Skin epidermis (tissue), 12 donors: Measurements from ENCODE around the gene ATXN7L3.
"Not testable (repeated sequence)": the region's sequence is repeated elsewhere in the genome, so short reads cannot be mapped to it uniquely, and the experiment has no call there.

Experiments
- H3K27ac ChIP-seq, 21 experiments: fragments of 200-600 bp; sonication (generic) in 11 of 21; one replicate each; pipeline ENCODE4 v1.5.0; 2020; ENCODE audit warnings: mild to moderate bottlenecking in 3 of 21, inconsistent platforms in 2 of 21, moderate library complexity in 2 of 21
- H3K4me3 ChIP-seq, 7 experiments: fragments of 200-600 bp; sonication (generic) in 2 of 7; one replicate each; pipeline ENCODE4 v1.5.0; 2020; ENCODE audit warnings: inconsistent platforms in 2 of 7, mild to moderate bottlenecking in 2 of 7, moderate library complexity in 1 of 7

The ATXN7L3 gene, protein sequence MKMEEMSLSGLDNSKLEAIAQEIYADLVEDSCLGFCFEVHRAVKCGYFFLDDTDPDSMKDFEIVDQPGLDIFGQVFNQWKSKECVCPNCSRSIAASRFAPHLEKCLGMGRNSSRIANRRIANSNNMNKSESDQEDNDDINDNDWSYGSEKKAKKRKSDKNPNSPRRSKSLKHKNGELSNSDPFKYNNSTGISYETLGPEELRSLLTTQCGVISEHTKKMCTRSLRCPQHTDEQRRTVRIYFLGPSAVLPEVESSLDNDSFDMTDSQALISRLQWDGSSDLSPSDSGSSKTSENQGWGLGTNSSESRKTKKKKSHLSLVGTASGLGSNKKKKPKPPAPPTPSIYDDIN

DNA sequence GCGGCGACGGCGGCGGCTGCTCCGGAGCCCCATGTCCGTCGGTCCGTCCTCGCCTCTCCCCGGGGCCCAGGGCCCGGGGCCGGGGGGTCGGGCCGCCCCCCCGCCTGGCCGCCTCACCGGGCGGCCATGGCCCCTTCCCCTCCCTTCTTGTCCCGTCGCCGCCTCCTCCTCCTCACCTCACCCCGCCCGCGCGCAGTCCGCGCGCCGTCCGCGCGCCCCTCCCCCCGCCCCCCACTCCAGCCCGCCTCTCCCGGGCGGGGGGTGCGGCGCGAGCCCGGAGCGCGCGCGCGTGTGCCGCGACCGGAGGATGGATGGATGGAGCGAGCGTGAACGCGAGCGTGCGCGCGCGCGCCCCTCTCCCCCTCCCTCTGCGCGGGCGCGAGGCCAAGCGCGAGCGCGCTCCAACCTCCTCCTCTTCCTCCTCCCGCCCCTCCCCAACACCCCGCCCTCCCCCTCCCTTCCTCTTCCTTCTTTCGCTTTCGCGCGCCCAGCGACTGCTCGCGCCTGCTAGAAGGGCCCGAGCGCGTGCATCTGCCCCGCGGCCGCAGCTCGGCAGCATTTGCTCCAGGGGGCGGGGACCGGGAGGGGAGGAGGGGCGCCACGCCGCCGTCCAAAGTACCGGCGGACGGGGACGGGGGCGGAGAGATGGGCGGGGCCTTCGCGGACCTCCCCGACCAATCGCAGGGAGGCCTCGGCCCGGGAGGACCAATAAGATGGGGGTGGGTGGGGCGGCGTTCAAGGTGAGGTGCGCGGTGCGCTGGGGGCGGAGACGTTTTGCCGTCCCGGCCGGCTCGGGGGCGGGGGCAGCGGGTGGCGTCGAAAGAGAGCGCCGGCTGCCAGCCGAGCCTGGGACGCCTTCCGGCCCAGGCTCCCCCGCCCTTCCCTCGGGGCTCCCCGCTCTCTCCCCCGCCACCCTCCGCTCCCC is at the start of gene ATXN7L3:
Gene ATXN7L3, minus strand, starts transcription at position 332 of the 925 bp plus-strand sequence. CDS start 1,814 bp downstream, outside the sequence.
- peak within 1 kb of the TSS; percentile 92 to 100 (median 98) for H3K27ac ChIP-seq
- H3K4me3 ChIP-seq, result peak within 1 kb of the TSS; percentile 64 to 97 (median 86)

DNA sequence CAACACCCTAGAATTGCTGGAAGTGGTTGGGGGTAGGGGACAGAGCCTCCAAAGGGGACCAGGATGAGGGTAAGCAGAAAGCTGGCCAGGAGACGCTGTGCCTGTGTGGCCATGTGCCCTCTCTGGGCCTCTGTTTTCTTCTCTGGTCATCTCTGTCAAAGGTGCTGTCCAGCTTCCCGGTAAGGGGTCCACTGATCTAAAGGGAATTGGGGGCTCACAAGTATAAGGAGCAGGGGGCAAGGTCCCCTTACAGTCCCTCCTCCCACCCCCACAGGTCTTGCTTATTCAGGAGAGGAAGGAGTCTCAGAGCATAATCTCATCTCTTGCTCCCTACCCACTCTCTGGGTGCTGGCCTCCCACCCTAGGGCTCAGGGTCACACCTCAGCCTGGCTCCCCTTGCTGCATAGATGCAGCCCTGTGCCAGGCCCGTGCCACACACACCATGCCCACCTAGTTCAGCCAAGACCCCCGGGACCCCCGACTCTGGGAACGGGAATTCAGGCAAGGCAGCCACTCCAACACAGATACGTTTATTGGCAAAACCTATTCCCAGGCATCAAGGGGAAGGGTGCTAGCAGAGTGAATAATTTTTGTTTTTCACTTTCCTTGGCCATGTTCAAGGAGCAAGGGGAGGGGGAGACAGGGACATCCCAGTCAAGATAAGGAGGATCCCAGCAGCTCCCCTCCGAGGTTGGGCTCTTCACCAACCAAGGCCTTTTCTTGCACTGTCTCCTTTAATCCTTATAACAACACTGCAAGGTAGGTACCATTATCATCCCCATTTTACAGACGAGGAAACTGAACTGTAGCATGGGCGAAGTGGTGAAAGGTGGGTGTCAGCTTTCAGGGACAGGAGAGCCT is 48.4 kb upstream of the ATXN7L3 start:
- H3K27ac ChIP-seq, result no peak overlapping the region
- H3K4me3 ChIP-seq, result no peak overlapping the region

DNA sequence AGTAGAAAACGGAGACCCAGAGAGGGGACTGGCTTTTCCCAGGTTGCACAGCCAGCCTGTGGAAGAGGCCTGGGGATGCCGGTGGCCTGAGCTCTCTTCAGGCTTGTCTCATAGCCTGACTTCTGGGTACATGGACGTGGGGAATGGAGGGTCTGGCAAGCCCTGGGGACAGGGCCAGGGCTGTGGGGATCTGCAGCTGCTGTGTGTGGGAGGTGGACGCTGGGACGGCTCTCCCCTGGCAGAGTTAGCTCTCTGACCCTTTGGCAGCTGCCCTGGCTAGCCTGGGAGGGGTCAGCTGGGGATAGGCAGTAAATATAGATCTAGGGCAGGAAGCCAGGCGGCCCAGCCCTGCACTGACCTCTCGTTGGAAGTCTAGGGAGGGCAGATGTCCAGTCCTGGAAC is 47.8 kb upstream of the ATXN7L3 start:
- H3K4me3 ChIP-seq, result no peak overlapping the region
- no peak overlapping the region for H3K27ac ChIP-seq

DNA sequence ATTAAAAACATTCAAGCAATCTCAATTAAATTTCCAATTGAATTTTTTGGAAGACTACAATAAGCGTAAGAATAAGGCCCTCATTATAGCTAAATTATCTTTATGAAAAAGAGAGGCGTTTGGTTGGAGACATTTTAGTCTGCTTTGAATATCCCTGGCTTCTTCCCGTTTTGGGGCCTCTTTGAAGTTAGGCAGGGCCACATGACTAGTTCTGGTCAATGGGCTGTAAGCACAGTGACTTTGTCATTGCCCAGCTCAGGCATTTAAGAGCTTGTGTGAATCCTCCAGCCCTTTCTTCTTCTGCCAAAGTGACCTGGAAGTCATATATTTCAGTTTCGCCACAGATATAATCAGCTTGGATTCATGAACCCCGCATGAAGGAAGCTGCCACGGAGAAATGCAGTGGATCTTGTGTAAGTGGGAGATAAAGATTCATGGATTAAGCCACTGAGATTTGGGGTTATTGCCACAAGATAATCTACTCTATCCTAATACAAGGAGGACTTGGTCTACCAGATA is 41.5 kb upstream of the ATXN7L3 start:
- Histone ChIP-seq H3K27ac (no peak overlapping the region), H3K4me3 (no peak overlapping the region)

DNA sequence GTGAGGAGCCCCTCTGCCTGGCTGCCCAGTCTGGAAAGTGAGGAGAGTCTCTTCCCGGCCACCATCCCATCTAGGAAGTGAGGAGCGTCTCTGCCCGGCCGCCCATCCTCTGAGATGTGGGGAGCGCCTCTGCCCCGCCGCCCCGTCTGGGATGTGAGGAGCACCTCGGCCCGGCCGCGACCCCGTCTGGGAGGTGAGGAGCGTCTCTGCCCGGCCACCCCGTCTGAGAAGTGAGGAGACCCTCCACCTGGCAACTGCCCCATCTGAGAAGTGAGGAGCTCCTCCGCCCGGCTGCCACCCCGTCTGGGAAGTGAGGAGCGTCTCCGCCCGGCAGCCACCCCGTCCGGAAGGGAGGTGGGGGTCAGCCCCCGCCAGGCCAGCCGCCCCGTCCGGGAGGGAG is 38.2 kb upstream of the ATXN7L3 start:
- H3K27ac ChIP-seq, H3K4me3 ChIP-seq: not testable (repeated sequence)

DNA sequence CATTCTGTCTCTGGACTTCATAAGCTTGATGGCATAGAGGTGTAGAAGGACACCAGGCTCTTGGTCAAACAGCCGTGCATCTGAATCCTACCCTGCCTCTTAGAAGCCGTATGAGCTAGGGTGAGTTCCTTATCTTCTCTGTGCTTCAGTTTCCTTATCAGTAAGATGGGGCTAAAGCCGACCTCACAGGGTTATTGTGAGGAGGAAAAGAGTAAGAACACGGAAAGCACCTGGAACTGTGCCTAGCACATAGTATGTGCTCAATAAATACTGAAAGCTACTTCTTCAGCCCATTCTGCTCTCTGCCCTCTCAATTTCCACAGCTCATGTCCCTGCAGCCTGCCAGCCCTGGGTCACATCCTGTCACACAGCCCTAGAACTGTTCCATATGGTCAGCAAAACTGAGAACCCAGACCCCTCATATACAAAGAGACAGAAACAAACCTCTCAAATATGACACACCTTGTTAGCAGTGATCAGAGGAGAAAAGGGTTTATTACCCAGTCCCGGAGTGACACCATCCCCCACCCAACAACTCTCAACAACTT is 36.8 kb upstream of the ATXN7L3 start:
- H3K27ac ChIP-seq, result no peak overlapping the region
- H3K4me3 ChIP-seq, result no peak overlapping the region

DNA sequence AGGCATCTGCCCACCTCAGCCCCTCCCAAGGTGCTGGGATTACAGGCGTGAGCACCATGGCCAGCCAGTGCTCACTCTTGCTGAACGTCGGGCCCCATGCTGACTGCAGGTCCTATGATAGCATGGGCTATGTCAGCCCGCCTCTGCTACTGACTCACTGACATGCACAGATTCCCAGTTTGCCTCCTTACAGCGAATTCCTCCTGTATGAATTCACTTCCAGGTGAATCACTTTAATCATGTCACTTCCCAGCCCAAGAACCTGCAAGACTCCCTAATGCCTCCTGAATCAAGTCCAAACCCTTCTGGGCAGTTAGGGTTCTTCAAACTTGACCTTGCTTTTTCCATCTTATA is 35.9 kb upstream of the ATXN7L3 start:
- H3K27ac ChIP-seq, result no peak overlapping the region

DNA sequence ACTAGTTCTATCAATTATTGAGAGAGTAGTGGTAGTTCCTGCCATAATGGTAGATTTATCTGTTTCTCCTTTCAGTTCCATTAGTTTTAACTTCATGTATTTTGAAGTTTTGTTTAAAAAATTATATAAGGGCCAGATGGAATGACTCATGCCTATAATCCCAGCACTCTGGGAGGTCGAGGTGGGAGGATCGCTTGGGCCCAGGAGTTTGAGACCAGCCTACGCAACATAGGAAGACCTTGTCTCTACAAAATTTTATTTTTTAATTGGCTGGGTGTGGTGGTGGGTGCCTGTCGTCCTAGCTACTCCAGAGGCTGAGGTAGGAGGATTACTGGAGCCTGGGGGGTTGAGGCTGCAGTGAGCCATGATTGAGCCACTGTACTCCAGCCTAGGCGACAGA is 33.9 kb upstream of the ATXN7L3 start:
- H3K27ac ChIP-seq, result no peak overlapping the region
- no peak overlapping the region for H3K4me3 ChIP-seq

More for the DNA sequence above, 35.9 kb upstream of the ATXN7L3 start:
- H3K4me3 ChIP-seq, result no peak overlapping the region

DNA sequence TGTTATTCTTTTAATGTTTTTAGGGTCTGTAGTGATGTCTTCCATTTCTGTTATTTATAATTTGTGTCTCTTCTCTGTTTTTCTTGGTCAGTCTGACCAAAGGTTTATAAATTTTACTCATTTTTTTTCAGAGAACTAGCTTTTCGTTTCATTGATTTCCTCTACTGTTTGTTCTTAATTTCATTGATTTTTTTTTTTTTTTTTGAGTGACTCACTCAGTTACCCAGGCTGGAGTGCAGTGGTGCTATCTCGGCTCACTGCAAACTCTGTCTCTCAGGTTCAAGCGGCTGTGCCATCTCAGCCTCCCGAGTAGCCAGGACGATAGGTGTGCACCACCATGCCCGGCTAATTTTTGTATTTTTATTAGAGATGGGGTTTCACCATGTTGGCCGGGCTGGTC is 32.4 kb upstream of the ATXN7L3 start:
- Histone ChIP-seq H3K27ac (no peak overlapping the region), H3K4me3 (no peak overlapping the region)

DNA sequence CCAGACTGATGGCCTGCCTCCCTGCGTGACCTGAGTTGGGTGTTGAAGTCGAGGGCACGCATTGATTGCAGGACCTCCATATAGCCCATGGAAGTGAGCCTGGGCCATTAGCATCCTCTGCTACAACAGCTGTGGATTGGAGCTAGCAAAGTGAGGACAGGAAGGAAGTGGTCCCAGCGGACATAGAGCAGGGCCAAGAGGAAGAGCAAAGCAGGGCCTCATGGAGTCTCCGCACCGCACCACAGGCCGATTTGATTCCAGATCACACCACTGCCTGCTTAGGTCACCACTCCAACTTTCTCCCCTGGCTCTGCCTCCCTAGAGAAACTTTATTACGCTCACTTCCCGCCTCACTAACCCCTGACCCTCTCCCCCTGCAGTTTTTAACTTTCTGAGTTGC is 30.5 kb upstream of the ATXN7L3 start:
- no peak overlapping the region for H3K27ac ChIP-seq
- H3K4me3 ChIP-seq, result no peak overlapping the region

DNA sequence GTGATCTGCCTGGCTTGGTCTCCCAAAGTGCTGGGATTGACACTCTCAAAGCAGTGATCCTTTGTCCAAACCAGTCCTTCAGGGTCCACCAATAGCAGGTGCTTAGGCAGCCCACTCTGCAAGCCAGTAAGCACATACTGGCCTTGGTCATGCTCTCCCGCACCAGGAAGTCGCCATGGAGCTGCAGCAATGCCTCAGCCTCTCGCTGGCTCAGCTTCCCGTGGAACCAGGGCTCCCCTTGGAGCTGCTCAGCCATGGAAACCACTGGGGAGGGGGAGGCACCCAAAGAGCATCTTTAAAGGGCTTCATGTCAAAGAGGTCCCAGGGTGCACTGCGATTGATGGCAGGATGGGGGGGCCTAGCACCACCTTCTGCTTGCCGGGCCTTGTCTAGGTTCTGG is 29.4 kb upstream of the ATXN7L3 start:
- Histone ChIP-seq H3K4me3 (no peak overlapping the region), H3K27ac (no peak overlapping the region)

DNA sequence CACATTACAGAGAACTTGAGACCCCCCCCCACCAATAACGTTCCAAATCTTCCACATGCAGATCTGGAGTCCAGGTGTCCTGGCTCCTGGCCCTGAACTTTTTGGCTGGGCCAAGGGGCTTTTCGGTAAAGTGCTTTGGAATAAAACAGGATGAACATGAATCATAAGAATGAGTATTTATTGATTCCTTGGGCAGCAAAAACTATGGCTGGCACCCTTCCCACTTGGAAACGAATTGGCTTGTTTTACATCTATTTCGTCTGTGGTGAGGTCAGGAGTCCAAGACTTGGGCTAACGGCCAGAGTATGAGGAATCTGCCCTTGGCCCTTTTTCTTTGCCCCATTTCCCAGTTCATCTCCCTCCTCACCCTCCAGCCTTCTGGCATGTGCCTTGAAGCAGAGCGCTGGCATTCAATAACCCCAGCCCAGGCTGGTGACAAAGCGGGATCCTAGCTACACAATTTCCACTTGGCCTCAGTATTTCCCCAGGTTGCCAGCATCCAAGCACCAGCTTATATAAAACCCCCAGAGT is 23.9 kb upstream of the ATXN7L3 start:
- Histone ChIP-seq H3K4me3 (no peak overlapping the region), H3K27ac (peak overlapping the region in 7 of 21 experiments; percentile 9 to 100 (median 98))

DNA sequence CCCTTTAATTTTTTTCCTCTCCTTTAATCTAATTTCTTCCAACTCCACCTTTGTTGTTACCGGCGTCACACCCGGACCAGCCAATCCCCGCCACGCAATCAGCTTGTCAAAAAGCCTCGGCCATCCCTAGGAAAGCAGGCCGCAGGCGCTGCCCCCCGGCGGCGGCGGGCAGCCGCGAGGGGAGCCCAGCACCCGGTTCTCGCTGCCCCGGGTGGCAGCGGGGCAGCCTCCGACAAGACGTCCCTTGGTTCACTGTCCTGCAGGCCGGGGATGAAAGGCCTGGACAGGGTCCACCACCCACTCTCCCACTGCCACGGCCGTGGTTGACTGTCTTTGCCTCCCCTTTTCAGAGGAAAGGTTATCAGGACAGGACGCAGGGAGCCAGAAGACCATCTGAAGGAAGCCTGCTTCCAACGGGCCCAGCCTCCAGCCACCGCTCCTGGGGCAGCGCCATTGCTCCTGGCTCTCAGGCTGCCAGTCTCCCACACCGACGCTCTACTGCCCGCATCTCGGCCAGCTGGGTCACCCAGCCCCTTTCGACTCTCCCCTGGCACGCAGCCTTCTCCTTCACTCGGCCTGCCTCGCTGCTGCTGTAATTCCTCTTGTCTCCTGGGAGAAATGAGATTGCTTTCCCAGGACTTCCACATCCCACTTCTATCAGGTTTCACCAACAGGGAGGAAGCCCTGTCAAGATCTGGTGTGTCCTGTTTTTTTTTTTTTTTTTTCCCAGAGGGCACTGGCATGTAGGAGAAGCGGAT is 22.6 kb upstream of the ATXN7L3 start:
- Histone ChIP-seq H3K4me3 (peak overlapping the region; percentile 76 to 94 (median 87)), H3K27ac (peak overlapping the region in 20 of 21 experiments; percentile 96 to 100 (median 99))

DNA sequence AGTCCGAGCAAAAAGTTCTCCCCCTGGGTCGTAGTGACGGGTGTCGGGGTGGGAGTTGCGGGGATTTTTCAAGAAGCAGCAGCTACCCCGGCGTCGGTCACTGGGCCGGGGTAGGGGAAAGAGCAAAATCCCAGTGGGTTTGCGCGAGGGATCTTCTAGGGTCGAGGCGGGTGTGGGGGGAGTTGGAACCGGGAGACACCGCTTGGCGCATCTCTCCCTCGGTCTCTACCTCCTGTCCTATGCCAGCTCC is 22.1 kb upstream of the ATXN7L3 start:
- Histone ChIP-seq H3K4me3 (peak overlapping the region; percentile 76 to 94 (median 87)), H3K27ac (peak overlapping the region in 20 of 21 experiments; percentile 96 to 100 (median 99))

DNA sequence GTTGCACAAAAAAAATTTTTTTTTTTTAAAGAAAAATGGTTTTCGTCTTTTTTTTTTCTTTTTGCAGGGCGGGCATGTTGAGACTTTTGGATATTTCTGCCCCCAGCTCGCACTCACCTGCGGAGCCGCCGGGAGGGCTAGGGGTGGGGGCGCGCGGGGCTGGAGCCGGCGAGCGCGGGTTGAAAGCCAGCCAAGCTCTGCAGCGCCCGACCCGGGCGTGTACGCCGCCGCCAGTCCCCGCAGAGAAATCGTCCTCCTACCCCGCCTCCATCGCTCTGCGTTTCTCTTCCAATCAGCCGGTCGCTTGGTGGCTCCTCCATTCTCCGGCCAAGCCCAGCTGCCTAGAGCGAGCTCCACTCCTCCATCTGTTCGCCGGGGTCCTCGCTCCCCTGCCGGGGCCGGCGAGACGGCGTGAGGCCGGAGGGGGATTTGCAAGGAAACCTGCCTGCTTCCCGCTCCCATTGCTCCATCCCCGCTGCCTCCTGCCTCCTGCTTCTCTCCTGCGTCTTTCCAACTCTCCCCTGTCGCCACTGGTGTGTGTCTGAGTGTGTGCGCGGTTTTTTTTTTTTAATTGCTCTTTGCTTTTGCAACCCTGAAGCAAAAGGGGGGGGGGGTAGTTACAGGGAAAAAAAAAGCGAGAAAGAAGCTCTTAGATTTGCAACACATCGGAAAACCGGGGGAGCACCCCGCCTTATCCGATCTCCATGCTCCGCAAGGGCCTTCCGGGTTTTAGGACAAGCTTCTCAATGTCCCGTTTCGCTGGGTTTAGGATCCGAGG is 21.6 kb upstream of the ATXN7L3 start:
- H3K27ac ChIP-seq, result peak overlapping the region; percentile 96 to 100 (median 99)
- peak overlapping the region; percentile 76 to 94 (median 87) for H3K4me3 ChIP-seq

DNA sequence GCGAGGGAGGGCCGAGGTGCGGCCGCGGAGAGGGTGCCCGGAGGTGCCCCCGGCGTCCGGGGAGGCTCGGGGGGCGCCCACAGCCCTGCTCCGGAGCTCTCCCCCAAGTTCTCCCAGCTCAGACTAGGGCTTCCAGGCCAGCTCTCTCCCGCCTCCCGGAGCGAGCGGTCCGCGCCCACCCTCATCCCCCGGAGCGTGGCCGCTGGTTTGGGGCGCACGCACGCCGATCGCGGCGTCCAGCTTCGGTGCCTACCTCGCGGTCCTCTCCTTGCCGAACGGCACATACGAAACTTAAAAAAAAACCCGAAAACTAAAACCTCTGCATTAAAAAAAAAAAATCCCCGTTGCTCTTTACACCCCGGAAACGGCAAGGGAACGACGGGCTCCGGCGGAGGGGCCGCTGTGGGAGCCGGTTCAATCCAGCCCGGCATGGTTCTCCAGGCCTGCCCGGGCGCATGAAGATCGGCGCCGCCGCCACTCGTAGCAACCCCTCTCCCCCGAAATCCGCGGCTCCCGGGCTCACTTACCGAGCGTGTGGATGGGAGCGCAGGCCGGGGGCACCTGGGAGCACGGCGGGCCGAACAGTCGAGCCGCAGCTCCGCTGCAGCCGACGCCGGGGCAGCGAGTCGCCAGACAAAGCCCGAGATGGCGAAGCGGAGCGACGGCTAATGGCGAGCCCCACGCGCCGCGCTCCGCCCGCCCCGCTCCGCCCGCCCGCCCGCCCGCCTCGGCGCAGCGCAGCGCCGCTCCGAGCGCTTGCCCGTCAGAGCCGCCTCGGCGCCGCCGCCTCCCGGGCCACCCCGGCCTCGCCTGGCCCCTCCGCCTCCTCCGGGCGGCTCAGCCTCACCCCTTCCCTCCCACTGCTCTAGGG is 20.8 kb upstream of the ATXN7L3 start:
- Histone ChIP-seq H3K27ac (peak overlapping the region; percentile 96 to 100 (median 99)), H3K4me3 (peak overlapping the region; percentile 76 to 94 (median 87))
